ENCODE data around the gene MSI2.
A peak's percentile ranks its signal among the peaks of the same experiment; 100 is the strongest.

The MSI2 gene

GRCh38 chr17:57655553-57655952 lies 399.2 kb downstream of the MSI2 start:
- no peak for DNase-seq

GRCh38 chr17:57657211-57657610 lies 400.9 kb downstream of the MSI2 start:
- DNase-seq: no peak

GRCh38 chr17:57662041-57662440 lies 405.7 kb downstream of the MSI2 start:
- no peak for DNase-seq

- peak; percentile 12 to 17 for DNase-seq
Measured at GRCh38 chr17:57662644-57663308, 406.5 kb downstream of the MSI2 start.

GRCh38 chr17:57663326-57664070 lies 407.2 kb downstream of the MSI2 start:
- DNase-seq: no peak

- no peak for DNase-seq
Measured at GRCh38 chr17:57665128-57665527, 408.8 kb downstream of the MSI2 start.

- DNase-seq: no peak
Measured at GRCh38 chr17:57665696-57666095, 409.4 kb downstream of the MSI2 start.

- no peak for DNase-seq
Measured at GRCh38 chr17:57666201-57666870, 410.0 kb downstream of the MSI2 start.

- no peak for DNase-seq
Measured at GRCh38 chr17:57666946-57667345, 410.6 kb downstream of the MSI2 start.

- no peak for DNase-seq
Measured at GRCh38 chr17:57667461-57667923, 411.2 kb downstream of the MSI2 start.

GRCh38 chr17:57668332-57668731 lies 412.0 kb downstream of the MSI2 start:
- no peak for DNase-seq

- DNase-seq: no peak
Measured at GRCh38 chr17:57669671-57670529, 413.6 kb downstream of the MSI2 start.

- DNase-seq: no peak
Measured at GRCh38 chr17:57670769-57671569, 414.6 kb downstream of the MSI2 start.

- peak; percentile 65 to 66 for DNase-seq
Measured at GRCh38 chr17:57671667-57672632, 415.6 kb downstream of the MSI2 start.

GRCh38 chr17:57672971-57673370 lies 416.6 kb downstream of the MSI2 start:
- no peak for DNase-seq

- no peak for DNase-seq
Measured at GRCh38 chr17:57674894-57675293, 418.6 kb downstream of the MSI2 start.

- DNase-seq: no peak
Measured at GRCh38 chr17:57675427-57676387, 419.4 kb downstream of the MSI2 start.

- DNase-seq: no peak
Measured at GRCh38 chr17:57676543-57676942, 420.2 kb downstream of the MSI2 start.

GRCh38 chr17:57677301-57677700 lies 421.0 kb downstream of the MSI2 start:
- DNase-seq: no peak

GRCh38 chr17:57677858-57678257 lies 421.5 kb downstream of the MSI2 start:
- no peak for DNase-seq

Data from activated CD4-positive, alpha-beta T cell treated with anti-CD3 and anti-CD28 coated beads for 4 hours (primary cell).